Panc1 (cell line): ENCODE measurements around the gene TAB2. TPM values are rescaled to one million over a fixed set of nuclear protein-coding genes. Genes with fewer than 3 reads are reported as not detected.

Experiments used
- ATAC-seq: fragments of 200-7000 bp; cut with Tn5 transposase; 2 replicates; pipeline ENCODE4 v1.9.1; 2020; ENCODE audit warnings: mild to moderate bottlenecking, moderate library complexity
- BruUV-seq: library from RNA; stranded (reverse); fragments of 400-500 nt; replicated peaks from 2 replicates; lab custom pipeline; 2021; lab: Mats Ljungman, UMichigan
- CTCF ChIA-PET: fragments of 300-600 bp; sonication (Branson Sonifier 250); formaldehyde crosslinking; loops from one replicate; lab custom pipeline; 2022; ENCODE audit warnings: antibody characterized with exemption; lab: Charles Lee
- POLR2A ChIA-PET: fragments of 300-600 bp; sonication (Branson Sonifier 250); formaldehyde crosslinking; loops from one replicate; lab custom pipeline; 2022; ENCODE audit warnings: antibody characterized with exemption; lab: Charles Lee
- DNase-seq: peaks from one replicate; pipeline ENCODE4 v3.0.0-alpha.2; 2010; ENCODE audit warnings: low read depth, low spot score
- H3K27ac ChIP-seq: 2 replicates; pipeline ENCODE4 v1.5.1; 2011; ENCODE audit warnings: mild to moderate bottlenecking, low read length, inconsistent platforms
- H3K27me3 ChIP-seq: fragments of 200-500 bp; sonication (Bioruptor generic); 2 replicates; pipeline ENCODE4 v1.6.0; 2014; ENCODE audit warnings: low read length, inconsistent platforms; ENCODE audit not compliant: control insufficient read depth, insufficient read depth
- H3K36me3 ChIP-seq: fragments of 200-500 bp; sonication (Bioruptor generic); 2 replicates; pipeline ENCODE4 v1.5.1; 2014; ENCODE audit warnings: inconsistent platforms, mild to moderate bottlenecking, low read length, moderate library complexity; ENCODE audit not compliant: control insufficient read depth, insufficient read depth
- H3K4me1 ChIP-seq: 2 replicates; pipeline ENCODE4 v1.5.1; 2011; ENCODE audit warnings: inconsistent platforms, mild to moderate bottlenecking, low read length, moderate library complexity; ENCODE audit not compliant: control insufficient read depth, insufficient read depth
- H3K4me3 ChIP-seq, 2 experiments: 2 replicates each; pipeline ENCODE4 v1.5.1; 2011 to 2012; ENCODE audit warnings: low read depth in 2 of 2, low read length in 2 of 2, mild to moderate bottlenecking in 2 of 2, inconsistent platforms in 1 of 2, moderate library complexity in 1 of 2
- H3K9me3 ChIP-seq: fragments of 200-500 bp; sonication (Bioruptor generic); 2 replicates; pipeline ENCODE4 v1.5.1; 2014; ENCODE audit warnings: low read depth, mild to moderate bottlenecking, inconsistent platforms, low read length, moderate library complexity; ENCODE audit not compliant: control insufficient read depth, insufficient read depth
- CTCF ChIP-seq: fragments of 450-650 bp; IDR thresholded peaks from 2 replicates; pipeline ENCODE4 v1.5.1; 2017; ENCODE audit warnings: mild to moderate bottlenecking
- POLR2AphosphoS5 ChIP-seq: IDR thresholded peaks from 2 replicates; pipeline ENCODE4 v1.6.1; 2012; ENCODE audit warnings: mild to moderate bottlenecking, low read depth, low read length, moderate library complexity
- REST ChIP-seq, 2 experiments: IDR thresholded peaks; 2 replicates each; pipeline ENCODE4 v1.6.1; 2011 to 2012; ENCODE audit warnings: low read depth in 2 of 2, control low read depth in 1 of 2, low read length in 1 of 2, mild to moderate bottlenecking in 1 of 2, moderate library complexity in 1 of 2; ENCODE audit not compliant: insufficient read depth in 1 of 2
- SIN3A ChIP-seq: IDR thresholded peaks from 2 replicates; pipeline ENCODE4 v1.6.1; 2012; ENCODE audit warnings: low read depth, mild to moderate bottlenecking, low read length, moderate library complexity, borderline replicate concordance; ENCODE audit not compliant: insufficient read depth
- TCF7L2 ChIP-seq: IDR thresholded peaks from 2 replicates; pipeline ENCODE4 v1.6.1; 2011; ENCODE audit warnings: mild to moderate bottlenecking, low read depth, low read length, inconsistent platforms
- in situ Hi-C: cut with HindIII; loops from 2 replicates; pipeline ENCODE4 v1.10.0; 2016; ENCODE audit warnings: low sequenced_read_pairs, low pct_unique_long_range_greater_than_20kb
- intact Hi-C: fragments of 100-400 bp; cut with micrococcal nuclease; formaldehyde crosslinking; loops from one replicate; pipeline ENCODE4 v1.10.0; 2022; ENCODE audit not compliant: unreplicated experiment
- total RNA-seq: library from RNA; stranded (reverse); gene quantifications from one replicate; pipeline ENCODE4 v1.2.1, GENCODE V29; 2021; ENCODE audit not compliant: unreplicated experiment

TAB2 gene
- total RNA-seq, 1 experiment from 2014 or later, result 47.2 TPM

- intact Hi-C loops, result no loop called here
Measured at GRCh38 chr6:149405823-149406765, 88.6 kb downstream of the TAB2 start.

GRCh38 chr6:149409617-149410016, 92.1 kb downstream of the TAB2 start:
- BruUV-seq, result no TSS peak
- Histone ChIP-seq H3K36me3 (peaks cover 3% of the 10 kb centered on the region; the same call in 1 of the 2 replicates), H3K4me1 (no peaks in the 10 kb centered on the region), H3K9me3 (no peaks in the 10 kb centered on the region), H3K27me3 (no peaks in the 10 kb centered on the region), H3K27ac (no peak overlapping the region), H3K4me3 (no peak overlapping the region)
- ChIA-PET CTCF (no interaction called here), POLR2A (no interaction called here)
- no peak for ATAC-seq
- in situ Hi-C loops (no loop called here), intact Hi-C loops (no loop called here)
- DNase-seq, result no peak
- no peak for TF ChIP-seq SIN3A
- TF ChIP-seq TCF7L2, result no peak
- TF ChIP-seq POLR2AphosphoS5, result no peak
- no peak for TF ChIP-seq REST (IDR thresholded peaks at IDR 0.05; ENCODE audit: insufficient read depth in 1 of 2, low read depth in 2 of 2, low read length in 1 of 2)

More at GRCh38 chr6:149405823-149406765, 88.6 kb downstream of the TAB2 start:
- CTCF ChIA-PET, result no interaction called here
- no peak for TF ChIP-seq CTCF
- TF ChIP-seq REST (IDR thresholded peaks at IDR 0.05; ENCODE audit: insufficient read depth in 1 of 2, low read depth in 2 of 2, low read length in 1 of 2), result no peak
- TF ChIP-seq SIN3A, result no peak
- TF ChIP-seq TCF7L2, result no peak
- TF ChIP-seq POLR2AphosphoS5, result no peak
- DNase-seq (no peak), ATAC-seq (no peak)
- H3K27ac ChIP-seq, result peak overlapping the region; percentile 34; the same call in 1 of the 2 replicates
- H3K4me1 ChIP-seq, result no peaks in the 10 kb centered on the region
- H3K27me3 ChIP-seq, result no peaks in the 10 kb centered on the region
- no TSS peak for BruUV-seq
- peaks cover 3% of the 10 kb centered on the region; the same call in 1 of the 2 replicates for H3K36me3 ChIP-seq
- H3K9me3 ChIP-seq, result no peaks in the 10 kb centered on the region
- in situ Hi-C loops, result no loop called here
- no peak overlapping the region for H3K4me3 ChIP-seq
- POLR2A ChIA-PET, result no interaction called here
